Heart right ventricle (tissue), 16 donors: ENCODE results near the gene GRIK2. TPM values are rescaled to one million over a fixed set of nuclear protein-coding genes. Genes with fewer than 3 reads are reported as not detected.

Experiments used
- ATAC-seq, 8 donors: fragments of 200-7000 bp; cut with Tn5 transposase; one replicate each; pipeline ENCODE4 v1.9.1; 2020; ENCODE audit warnings: mild to moderate bottlenecking in 8 of 8, moderate library complexity in 8 of 8, moderate number of reproducible peaks in 1 of 8
- DNase-seq, 2 donors: peaks; one replicate each; pipeline ENCODE4 v3.0.0-alpha.2; 2020
- H3K27ac ChIP-seq, 10 donors: fragments of 200-600 bp; sonication (generic) in 2 of 10; one replicate each; pipeline versions ENCODE4 v1.5.0 to v1.8.0; 2020 to 2022; ENCODE audit warnings: mild to moderate bottlenecking in 3 of 10
- H3K27me3 ChIP-seq, 7 donors: fragments of 200-600 bp; one replicate each; pipeline ENCODE4 v1.8.0; 2021 to 2022; ENCODE audit warnings: mild to moderate bottlenecking in 2 of 7
- H3K36me3 ChIP-seq, 9 donors: fragments of 200-600 bp; sonication (generic) in 1 of 9; one replicate each; pipeline versions ENCODE4 v1.5.0 to v1.8.0; 2020 to 2022; ENCODE audit warnings: mild to moderate bottlenecking in 2 of 9
- H3K4me1 ChIP-seq, 9 donors: fragments of 200-600 bp; sonication (generic) in 1 of 9; one replicate each; pipeline versions ENCODE4 v1.5.0 to v1.8.0; 2020 to 2022; ENCODE audit warnings: mild to moderate bottlenecking in 4 of 9
- H3K4me3 ChIP-seq, 10 donors: fragments of 200-600 bp; sonication (generic) in 2 of 10; one replicate each; pipeline versions ENCODE4 v1.5.0 to v1.8.0; 2020 to 2022; ENCODE audit warnings: mild to moderate bottlenecking in 7 of 10, moderate library complexity in 2 of 10
- H3K9me3 ChIP-seq, 11 donors: fragments of 200-600 bp in 10 of 11; sonication (generic) in 2 of 11; one replicate each; pipeline versions ENCODE4 v1.5.0 to v1.8.0; 2013 to 2022; ENCODE audit warnings: mild to moderate bottlenecking in 2 of 11, control low read depth in 1 of 11, moderate library complexity in 1 of 11
- WGBS, 2 donors: extraction: QIAGEN DNeasy Blood & Tissue Kit; methylation state at CpG; one replicate each; pipeline ENCODE4 v1.1.7; 2013; ENCODE audit warnings: inconsistent platforms in 1 of 2; 5-methylcytosine and 5-hydroxymethylcytosine counted together
- intact Hi-C, 10 donors: fragments of 100-400 bp; cut with DNase I; formaldehyde crosslinking; loops; one replicate each; pipeline versions ENCODE4 v1.11.1 to v1.14.2; 2022
- polyA plus RNA-seq, 2 donors: library from polyadenylated mRNA; stranded (reverse); fragments of 200-250 nt; gene quantifications; one replicate each; pipeline ENCODE4 v1.2.3, GENCODE V29; 2013
- total RNA-seq, 10 donors: library from RNA; stranded (reverse); fragmentation: NEBNext Ultra II Directional in 3 of 10; extraction: Animal tissue kit (Norgen Biotek cat#: 25700) in 3 of 10; gene quantifications; one replicate each; pipeline versions ENCODE4 v1.2.1 to v1.2.4, GENCODE V29; 2021 to 2023
- TF ChIP-seq, protein P1 (sequence below), 9 donors: fragments of 200-600 bp; sonication (generic) in 2 of 9; IDR thresholded peaks; one replicate each; pipeline versions ENCODE4 v1.5.0 to v1.8.0; 2021 to 2022; ENCODE audit warnings: antibody characterized with exemption in 9 of 9, mild to moderate bottlenecking in 5 of 9, moderate library complexity in 1 of 9
- donor health status: Arrhythmogenic right ventricular cardiomyopathy.
- donor health status: ischemic (EF 13 %, LVEDD 7.1; RV severe dilation, severe dysfunction).
- donor health status: healthy with polysubstance abuse.
- donor health status: DM: no; HTN: yes; CAD: no.
- donor health status: DM: no; HTN: no; CAD: no.
- donor health status: ischemic (EF 25% LVEDD 6.9; RV normal size, moderate dysfunction).
- donor health status: ischemic (EF 25% LVEDD 5.7; RV mildly dilated, moderate dysfunction).
- donor health status: healthy.
- donor health status: DM: yes; HTN: yes; CAD: no.
- donor health status: Ischemic cardiomyopathy.
- donor health status: ischemic (EF 35%, LVEDD 5.7; RV mildly dilated, moderate dysfunction).
- donor health status: nonischemic (EF 11% LVEDD 7.7; RV severe dilation, severe dysfunction).
- donor health status: DM: yes; HTN: yes; CAD: no.
- donor health status: PGD.
- donor health status: ischemic (EF 29% LVEDD 5.4; RV normal size, mild dysfunction).
- donor health status: nonischemic (EF 23%, LVEDD 6.1; RV moderate dilation, normal function).

The GRIK2 gene
- total and polyA plus RNA-seq, 12 donors, result 0.13 to 7.0 (median 2.5) TPM

- intact Hi-C loops, result no loop called here
These were observed 282.7 kb downstream of the GRIK2 start for GRCh38 chr6:101676187-101676586.

GRCh38 chr6:101682937-101683336 is 289.4 kb downstream of the GRIK2 start:
- TF ChIP-seq, protein P1, sequence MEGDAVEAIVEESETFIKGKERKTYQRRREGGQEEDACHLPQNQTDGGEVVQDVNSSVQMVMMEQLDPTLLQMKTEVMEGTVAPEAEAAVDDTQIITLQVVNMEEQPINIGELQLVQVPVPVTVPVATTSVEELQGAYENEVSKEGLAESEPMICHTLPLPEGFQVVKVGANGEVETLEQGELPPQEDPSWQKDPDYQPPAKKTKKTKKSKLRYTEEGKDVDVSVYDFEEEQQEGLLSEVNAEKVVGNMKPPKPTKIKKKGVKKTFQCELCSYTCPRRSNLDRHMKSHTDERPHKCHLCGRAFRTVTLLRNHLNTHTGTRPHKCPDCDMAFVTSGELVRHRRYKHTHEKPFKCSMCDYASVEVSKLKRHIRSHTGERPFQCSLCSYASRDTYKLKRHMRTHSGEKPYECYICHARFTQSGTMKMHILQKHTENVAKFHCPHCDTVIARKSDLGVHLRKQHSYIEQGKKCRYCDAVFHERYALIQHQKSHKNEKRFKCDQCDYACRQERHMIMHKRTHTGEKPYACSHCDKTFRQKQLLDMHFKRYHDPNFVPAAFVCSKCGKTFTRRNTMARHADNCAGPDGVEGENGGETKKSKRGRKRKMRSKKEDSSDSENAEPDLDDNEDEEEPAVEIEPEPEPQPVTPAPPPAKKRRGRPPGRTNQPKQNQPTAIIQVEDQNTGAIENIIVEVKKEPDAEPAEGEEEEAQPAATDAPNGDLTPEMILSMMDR (IDR thresholded peaks at IDR 0.05), result no peak
- Histone ChIP-seq H3K27ac (no peak overlapping the region), H3K4me1 (no peaks in the 10 kb centered on the region), H3K9me3 (no peaks in the 10 kb centered on the region), H3K4me3 (no peak overlapping the region), H3K36me3 (no peaks in the 10 kb centered on the region), H3K27me3 (no peaks in the 10 kb centered on the region)
- 88 to 92% methylated on average over 5 of the region's 5 CpGs for WGBS, 2 donors
- DNase-seq, result no peak
- intact Hi-C loops, result no loop called here
- ATAC-seq, result no peak

More at GRCh38 chr6:101676187-101676586, 282.7 kb downstream of the GRIK2 start:
- H3K9me3 ChIP-seq, result no peaks in the 10 kb centered on the region
- DNase-seq (no peak), ATAC-seq (no peak)
- no peaks in the 10 kb centered on the region for H3K4me1 ChIP-seq
- H3K36me3 ChIP-seq, result no peaks in the 10 kb centered on the region
- TF ChIP-seq, protein P1 (IDR thresholded peaks at IDR 0.05), result no peak
- 92 to 96% methylated on average over 2 of the region's 2 CpGs for WGBS, 2 donors
- H3K27ac ChIP-seq, result no peak overlapping the region
- no peaks in the 10 kb centered on the region for H3K27me3 ChIP-seq
- no peak overlapping the region for H3K4me3 ChIP-seq

GRCh38 chr6:101683884-101684283 is 290.4 kb downstream of the GRIK2 start:
- Histone ChIP-seq H3K4me1 (no peaks in the 10 kb centered on the region), H3K27me3 (no peaks in the 10 kb centered on the region), H3K9me3 (no peaks in the 10 kb centered on the region), H3K4me3 (no peak overlapping the region), H3K36me3 (no peaks in the 10 kb centered on the region), H3K27ac (no peak overlapping the region)
- no peak for DNase-seq
- TF ChIP-seq, protein P1 (IDR thresholded peaks at IDR 0.05), result no peak
- 44 to 45% methylated on average over 1 of the region's 1 CpG for WGBS, 2 donors
- intact Hi-C loops, result no loop called here
- no peak for ATAC-seq

DNA sequence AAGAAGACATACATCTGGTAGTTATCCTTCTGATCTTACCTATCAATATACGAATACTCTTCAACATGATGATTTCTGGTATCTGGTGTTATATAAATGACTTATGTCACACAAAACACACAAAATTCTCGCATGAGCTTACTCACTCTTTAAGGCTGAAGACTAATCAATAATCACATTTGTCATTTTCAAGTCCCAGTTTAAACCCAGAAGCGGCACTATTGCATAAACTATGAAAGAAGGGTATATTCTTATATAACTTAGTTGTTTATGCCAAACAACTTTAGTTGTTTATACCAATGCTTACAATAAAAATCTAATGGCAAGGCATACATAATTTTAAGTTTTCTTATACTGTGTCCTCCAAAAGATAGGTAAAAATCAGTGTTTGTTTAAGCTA is 293.1 kb downstream of the GRIK2 start:
- no peak for DNase-seq
- no peak overlapping the region for H3K4me3 ChIP-seq
- intact Hi-C loops, result no loop called here
- WGBS, 2 donors, result 84 to 91% methylated on average over 3 of the region's 3 CpGs
- no peak for ATAC-seq
- no peaks in the 10 kb centered on the region for H3K36me3 ChIP-seq
- H3K27ac ChIP-seq, result no peak overlapping the region
- H3K9me3 ChIP-seq, result no peaks in the 10 kb centered on the region
- H3K4me1 ChIP-seq, result no peaks in the 10 kb centered on the region
- TF ChIP-seq, protein P1 (IDR thresholded peaks at IDR 0.05), result no peak
- H3K27me3 ChIP-seq, result no peaks in the 10 kb centered on the region
